Progenitor cell of endocrine pancreas (in vitro differentiated cells): ENCODE data around the gene ATP6V1B1. TPM values are rescaled to one million over a fixed set of nuclear protein-coding genes. Genes with fewer than 3 reads are reported as not detected.

Experiments
- DNase-seq: peaks from one replicate; pipeline ENCODE4 v3.0.0; 2021; ENCODE audit warnings: low spot score; ENCODE audit not compliant: unreplicated experiment
- H3K27ac Mint-ChIP-seq: 2 replicates; pipeline ENCODE4 v1.8.0; 2021; ENCODE audit warnings: mild to moderate bottlenecking, moderate library complexity, mixed read lengths
- H3K27me3 Mint-ChIP-seq: 2 replicates; pipeline ENCODE4 v1.8.0; 2021; ENCODE audit warnings: mixed read lengths
- H3K36me3 Mint-ChIP-seq: 2 replicates; pipeline ENCODE4 v1.8.0; 2022; ENCODE audit warnings: mixed read lengths; ENCODE audit not compliant: insufficient read depth
- H3K4me1 Mint-ChIP-seq: 2 replicates; pipeline ENCODE4 v1.8.0; 2021; ENCODE audit warnings: low read depth, mixed read lengths
- H3K4me3 Mint-ChIP-seq: 2 replicates; pipeline ENCODE4 v1.8.0; 2021; ENCODE audit warnings: low read depth, mild to moderate bottlenecking, moderate library complexity, mixed read lengths
- H3K9me3 Mint-ChIP-seq: 2 replicates; pipeline ENCODE4 v1.8.0; 2021; ENCODE audit warnings: low read depth, mixed read lengths
- total RNA-seq: library from RNA; stranded (reverse); gene quantifications from 2 replicates; pipeline ENCODE4 v1.2.1, GENCODE V29; 2021
- TF ChIP-seq, protein P1 (sequence below): fragments of 200-600 bp; sonication (generic); IDR thresholded peaks from one replicate; pipeline ENCODE4 v1.5.0; 2021; ENCODE audit warnings: antibody characterized with exemption, mild to moderate bottlenecking; ENCODE audit not compliant: unreplicated experiment

ATP6V1B1 gene
- total RNA-seq, 1 donor from 2014 or later = not detected

DNA sequence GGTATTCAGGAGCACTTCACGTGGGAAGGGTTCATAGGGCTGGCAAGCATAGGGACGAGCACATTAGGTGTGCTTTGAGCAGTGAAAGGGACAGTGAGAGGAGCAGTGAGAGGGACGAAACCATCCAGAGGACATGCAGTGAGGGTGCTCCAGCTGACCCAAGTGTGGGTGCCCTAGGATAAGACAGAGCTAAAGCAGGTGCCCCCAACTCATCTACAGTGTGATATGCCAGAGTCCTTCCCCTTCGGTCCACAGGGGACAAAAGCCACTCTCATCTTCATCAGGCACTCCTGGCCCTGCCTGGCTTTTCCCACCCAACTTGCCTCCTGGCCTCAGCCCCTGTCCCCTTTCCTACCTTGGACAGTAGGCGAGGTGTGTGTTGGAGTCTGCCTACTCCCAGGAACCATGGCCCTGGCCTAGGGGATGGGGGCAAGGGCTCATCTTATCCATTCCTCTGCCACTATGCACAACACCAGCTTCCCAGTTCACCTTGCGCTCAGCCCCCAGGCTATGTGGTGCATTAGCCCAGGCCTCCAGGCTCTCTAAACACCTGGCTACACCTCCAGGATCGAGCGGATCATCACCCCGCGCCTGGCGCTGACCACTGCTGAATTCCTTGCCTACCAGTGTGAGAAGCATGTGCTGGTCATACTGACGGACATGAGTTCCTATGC is 26.6 kb downstream of the ATP6V1B1 start:
- H3K36me3 Mint-ChIP-seq = no peaks in the 10 kb centered on the region
- TF ChIP-seq, protein P1, sequence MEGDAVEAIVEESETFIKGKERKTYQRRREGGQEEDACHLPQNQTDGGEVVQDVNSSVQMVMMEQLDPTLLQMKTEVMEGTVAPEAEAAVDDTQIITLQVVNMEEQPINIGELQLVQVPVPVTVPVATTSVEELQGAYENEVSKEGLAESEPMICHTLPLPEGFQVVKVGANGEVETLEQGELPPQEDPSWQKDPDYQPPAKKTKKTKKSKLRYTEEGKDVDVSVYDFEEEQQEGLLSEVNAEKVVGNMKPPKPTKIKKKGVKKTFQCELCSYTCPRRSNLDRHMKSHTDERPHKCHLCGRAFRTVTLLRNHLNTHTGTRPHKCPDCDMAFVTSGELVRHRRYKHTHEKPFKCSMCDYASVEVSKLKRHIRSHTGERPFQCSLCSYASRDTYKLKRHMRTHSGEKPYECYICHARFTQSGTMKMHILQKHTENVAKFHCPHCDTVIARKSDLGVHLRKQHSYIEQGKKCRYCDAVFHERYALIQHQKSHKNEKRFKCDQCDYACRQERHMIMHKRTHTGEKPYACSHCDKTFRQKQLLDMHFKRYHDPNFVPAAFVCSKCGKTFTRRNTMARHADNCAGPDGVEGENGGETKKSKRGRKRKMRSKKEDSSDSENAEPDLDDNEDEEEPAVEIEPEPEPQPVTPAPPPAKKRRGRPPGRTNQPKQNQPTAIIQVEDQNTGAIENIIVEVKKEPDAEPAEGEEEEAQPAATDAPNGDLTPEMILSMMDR = no peak
- no peaks in the 10 kb centered on the region for H3K9me3 Mint-ChIP-seq
- H3K4me3 Mint-ChIP-seq = no peak overlapping the region
- H3K27me3 Mint-ChIP-seq = peaks cover 73% of the 10 kb centered on the region
- H3K4me1 Mint-ChIP-seq = peaks cover 8% of the 10 kb centered on the region
- H3K27ac Mint-ChIP-seq = no peak overlapping the region
- DNase-seq = no peak

DNA sequence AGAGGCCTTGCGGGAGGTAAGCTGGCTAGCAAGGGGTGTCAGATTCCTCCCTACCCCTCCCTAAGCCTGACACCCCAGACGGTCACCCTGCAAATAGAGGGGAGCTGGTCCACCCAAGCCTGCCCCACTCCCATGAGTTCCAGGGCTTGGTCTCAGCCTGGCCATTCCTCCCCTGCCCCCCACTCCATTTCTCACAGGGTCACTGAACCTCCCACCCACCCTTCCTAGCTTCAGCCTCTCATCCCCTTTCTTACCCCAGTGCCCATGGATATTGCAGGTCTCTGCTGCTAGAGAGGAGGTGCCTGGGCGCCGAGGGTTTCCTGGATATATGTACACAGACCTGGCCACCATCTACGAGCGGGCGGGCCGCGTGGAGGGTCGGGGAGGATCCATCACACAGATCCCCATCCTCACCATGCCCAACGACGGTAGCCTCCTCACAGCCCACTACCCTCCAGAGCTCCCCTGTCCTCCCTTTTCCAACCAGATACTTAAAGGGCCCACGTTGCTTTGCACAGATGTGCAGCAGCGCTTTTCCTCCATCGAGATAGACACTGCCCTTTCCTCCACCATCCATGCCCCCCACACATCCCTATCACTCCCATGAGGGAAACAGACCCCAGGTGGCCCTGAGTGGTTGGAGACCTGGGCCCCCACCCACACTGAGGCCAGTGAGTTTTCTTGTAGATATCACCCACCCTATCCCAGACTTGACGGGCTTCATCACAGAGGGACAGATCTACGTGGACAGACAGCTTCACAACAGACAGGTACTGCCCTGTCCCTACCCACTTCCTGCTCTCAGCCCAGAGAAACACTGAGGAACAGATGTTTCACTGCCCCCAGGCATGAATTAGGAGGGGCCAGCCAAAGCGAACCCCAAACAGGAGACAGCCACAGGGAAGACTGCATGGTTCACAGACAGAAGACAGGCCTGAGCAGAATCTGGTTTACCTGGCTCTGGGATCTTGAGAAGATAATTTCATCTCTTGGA is 27.5 kb downstream of the ATP6V1B1 start:
- H3K27ac Mint-ChIP-seq = no peak overlapping the region
- H3K27me3 Mint-ChIP-seq = peaks cover 76% of the 10 kb centered on the region
- H3K36me3 Mint-ChIP-seq = no peaks in the 10 kb centered on the region
- no peak overlapping the region for H3K4me3 Mint-ChIP-seq
- TF ChIP-seq, protein P1 = no peak
- H3K4me1 Mint-ChIP-seq = peaks cover 2% of the 10 kb centered on the region
- H3K9me3 Mint-ChIP-seq = no peaks in the 10 kb centered on the region
- no peak for DNase-seq

DNA sequence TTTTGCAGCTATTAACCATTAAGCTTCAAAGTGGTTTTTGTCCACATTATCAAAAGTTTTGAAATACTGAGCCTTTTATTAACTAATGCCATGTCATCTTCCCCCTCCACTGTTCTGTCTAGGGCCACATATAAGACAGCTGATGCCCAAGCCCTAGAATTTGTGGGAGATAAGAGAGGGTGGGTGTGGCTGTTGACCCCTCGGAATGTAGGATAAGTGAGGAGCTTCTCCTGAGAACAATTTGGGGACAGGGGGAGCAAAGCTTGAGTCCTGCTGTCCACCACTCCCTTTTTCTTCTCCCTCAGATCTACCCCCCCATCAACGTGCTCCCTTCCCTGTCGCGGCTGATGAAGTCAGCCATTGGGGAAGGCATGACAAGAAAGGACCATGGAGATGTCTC is 28.4 kb downstream of the ATP6V1B1 start:
- DNase-seq = no peak
- TF ChIP-seq, protein P1 = no peak
- Mint-ChIP-seq H3K36me3 (no peaks in the 10 kb centered on the region), H3K4me1 (peaks cover 2% of the 10 kb centered on the region), H3K9me3 (no peaks in the 10 kb centered on the region), H3K27ac (no peak overlapping the region), H3K4me3 (no peak overlapping the region), H3K27me3 (peaks cover 84% of the 10 kb centered on the region)

DNA sequence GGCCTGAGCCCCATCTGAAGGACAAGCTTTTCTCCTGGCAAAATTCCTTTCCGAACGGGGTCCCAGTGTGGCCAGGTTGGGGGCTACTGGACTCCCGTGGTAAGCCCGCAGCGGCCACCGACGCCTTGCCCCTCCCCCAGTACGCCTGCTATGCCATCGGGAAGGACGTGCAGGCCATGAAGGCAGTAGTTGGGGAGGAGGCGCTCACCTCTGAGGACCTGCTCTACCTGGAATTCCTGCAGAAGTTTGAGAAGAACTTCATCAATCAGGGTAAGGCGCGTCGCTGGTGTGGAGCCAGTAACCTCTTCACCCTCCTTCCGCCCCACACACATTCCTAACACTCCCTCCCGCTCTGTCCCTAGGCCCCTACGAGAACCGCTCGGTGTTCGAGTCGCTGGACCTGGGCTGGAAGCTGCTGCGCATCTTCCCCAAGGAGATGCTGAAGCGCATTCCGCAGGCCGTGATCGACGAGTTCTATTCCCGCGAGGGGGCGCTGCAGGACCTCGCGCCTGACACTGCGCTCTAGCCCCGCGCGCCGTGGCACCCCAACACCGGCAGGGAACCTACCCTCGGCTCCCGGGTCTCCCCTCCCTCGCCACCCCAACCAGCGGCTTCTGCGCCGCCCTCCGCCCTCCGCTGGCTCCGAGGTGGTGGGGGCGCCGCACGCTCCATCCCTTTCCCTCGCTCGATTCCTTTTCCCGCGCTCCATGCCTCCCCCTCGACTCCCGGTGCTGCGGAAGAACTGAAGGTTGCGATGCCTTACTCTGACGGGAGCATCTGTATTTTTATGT is 29.1 kb downstream of the ATP6V1B1 start:
- peaks cover 2% of the 10 kb centered on the region for H3K4me1 Mint-ChIP-seq
- TF ChIP-seq, protein P1 = peak; percentile 78
- H3K27ac Mint-ChIP-seq = no peak overlapping the region
- no peaks in the 10 kb centered on the region for H3K36me3 Mint-ChIP-seq
- DNase-seq = no peak
- no peak overlapping the region for H3K4me3 Mint-ChIP-seq
- H3K27me3 Mint-ChIP-seq = peaks cover 84% of the 10 kb centered on the region
- no peaks in the 10 kb centered on the region for H3K9me3 Mint-ChIP-seq

DNA sequence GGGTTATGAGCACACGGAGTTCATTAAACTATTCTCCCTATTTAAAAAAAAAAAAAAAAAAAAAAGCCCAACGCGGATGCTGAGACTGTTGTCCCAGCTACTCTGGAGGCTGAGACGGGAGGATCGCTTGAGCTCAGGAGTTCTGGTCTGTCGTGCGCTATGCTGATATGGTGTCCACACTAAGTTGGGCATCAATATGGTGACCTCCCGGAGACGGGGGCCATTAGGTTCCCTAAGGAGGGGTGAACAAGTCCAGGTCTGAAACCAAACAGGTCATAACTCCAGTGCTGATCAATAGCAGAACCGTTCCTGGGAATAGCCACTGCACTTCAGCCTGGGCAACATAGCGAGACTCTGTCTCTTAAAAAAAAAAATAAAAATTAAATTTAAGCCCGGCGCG is 29.8 kb downstream of the ATP6V1B1 start:
- DNase-seq = no peak
- TF ChIP-seq, protein P1 = no peak
- Mint-ChIP-seq H3K4me3 (no peak overlapping the region), H3K27ac (no peak overlapping the region), H3K36me3 (no peaks in the 10 kb centered on the region), H3K4me1 (peaks cover 2% of the 10 kb centered on the region), H3K27me3 (peaks cover 87% of the 10 kb centered on the region), H3K9me3 (no peaks in the 10 kb centered on the region)
